H9 (cell line): ENCODE measurements around the gene NRP1. TPM values are rescaled to one million over a fixed set of nuclear protein-coding genes. Genes with fewer than 3 reads are reported as not detected.

Experiments
- DNase-seq: peaks from one replicate; pipeline ENCODE4 v3.0.0-alpha.2; 2017
- H2AFZ ChIP-seq: one replicate; pipeline ENCODE4 v1.6.1; 2013; ENCODE audit warnings: mild to moderate bottlenecking, low read length, control low read depth, moderate library complexity
- H2AK5ac ChIP-seq: 2 replicates; pipeline ENCODE4 v1.6.1; 2013; ENCODE audit warnings: low read length, control low read depth, mixed read lengths; ENCODE audit not compliant: insufficient read length
- H2BK120ac ChIP-seq: one replicate; pipeline ENCODE4 v1.6.1; 2013; ENCODE audit warnings: low read depth, mild to moderate bottlenecking, low read length, control low read depth, inconsistent platforms; ENCODE audit not compliant: poor library complexity, severe bottlenecking
- H2BK12ac ChIP-seq: 2 replicates; pipeline ENCODE4 v1.6.1; 2013; ENCODE audit warnings: low read length, control low read depth, mixed read lengths, low read depth; ENCODE audit not compliant: insufficient read length
- H2BK15ac ChIP-seq: 2 replicates; pipeline ENCODE4 v1.6.1; 2013; ENCODE audit warnings: low read depth, low read length, control low read depth
- H2BK20ac ChIP-seq: one replicate; pipeline ENCODE4 v1.6.1; 2013; ENCODE audit warnings: low read depth, mild to moderate bottlenecking, low read length, control low read depth, inconsistent platforms; ENCODE audit not compliant: poor library complexity, severe bottlenecking
- H2BK5ac ChIP-seq: 2 replicates; pipeline ENCODE4 v1.6.1; 2013; ENCODE audit warnings: low read length, control low read depth, mixed read lengths; ENCODE audit not compliant: insufficient read length
- H3K14ac ChIP-seq: 2 replicates; pipeline ENCODE4 v1.6.1; 2013; ENCODE audit warnings: low read length, control low read depth; ENCODE audit not compliant: insufficient read depth
- H3K18ac ChIP-seq: 2 replicates; pipeline ENCODE4 v1.6.1; 2013; ENCODE audit warnings: low read depth, mild to moderate bottlenecking, mixed read lengths, low read length, control low read depth; ENCODE audit not compliant: insufficient read length
- H3K23ac ChIP-seq: 2 replicates; pipeline ENCODE4 v1.6.1; 2013; ENCODE audit warnings: low read length, control low read depth, mixed read lengths, low read depth; ENCODE audit not compliant: insufficient read length
- H3K23me2 ChIP-seq: 2 replicates; pipeline ENCODE4 v1.6.1; 2013; ENCODE audit warnings: low read depth, mild to moderate bottlenecking, mixed read lengths, low read length, control low read depth; ENCODE audit not compliant: insufficient read length, poor library complexity, severe bottlenecking
- H3K27ac ChIP-seq: 2 replicates; pipeline ENCODE4 v1.5.1; 2013; ENCODE audit warnings: low read length, control low read depth, mixed read lengths, low read depth; ENCODE audit not compliant: insufficient read length
- H3K27me3 ChIP-seq: 2 replicates; pipeline ENCODE4 v1.6.1; 2013; ENCODE audit warnings: low read length, control low read depth, inconsistent platforms; ENCODE audit not compliant: insufficient read depth
- H3K4ac ChIP-seq: 2 replicates; pipeline ENCODE4 v1.6.1; 2013; ENCODE audit warnings: low read depth, mild to moderate bottlenecking, control low read depth, inconsistent platforms, low read length, moderate library complexity
- H3K4me1 ChIP-seq: 2 replicates; pipeline ENCODE4 v1.6.1; 2013; ENCODE audit warnings: low read length, control low read depth, inconsistent platforms; ENCODE audit not compliant: insufficient read depth
- H3K4me2 ChIP-seq: 2 replicates; pipeline ENCODE4 v1.6.1; 2013; ENCODE audit warnings: low read length, control low read depth, mixed read lengths; ENCODE audit not compliant: insufficient read length, insufficient read depth
- H3K56ac ChIP-seq: 2 replicates; pipeline ENCODE4 v1.6.1; 2013; ENCODE audit warnings: low read depth, mild to moderate bottlenecking, mixed read lengths, low read length, control low read depth; ENCODE audit not compliant: insufficient read length
- H3K79me1 ChIP-seq: 2 replicates; pipeline ENCODE4 v1.6.1; 2013; ENCODE audit warnings: low read depth, mild to moderate bottlenecking, moderate library complexity, low read length, control low read depth, inconsistent platforms; ENCODE audit not compliant: insufficient read depth, poor library complexity, severe bottlenecking
- H3K79me2 ChIP-seq: 2 replicates; pipeline ENCODE4 v1.6.1; 2013; ENCODE audit warnings: low read length, control low read depth, inconsistent platforms; ENCODE audit not compliant: insufficient read depth
- H3K9ac ChIP-seq: 2 replicates; pipeline ENCODE4 v1.6.1; 2013; ENCODE audit warnings: low read length, control low read depth, mixed read lengths; ENCODE audit not compliant: insufficient read length; ENCODE audit errors: extremely low read depth
- H3K9me3 ChIP-seq: one replicate; pipeline ENCODE4 v1.6.1; 2013; ENCODE audit warnings: low read depth, low read length, inconsistent platforms; ENCODE audit not compliant: control insufficient read depth
- H3T11ph ChIP-seq: one replicate; pipeline ENCODE4 v1.6.1; 2013; ENCODE audit warnings: mild to moderate bottlenecking, low read length, control low read depth, inconsistent platforms
- H4K20me1 ChIP-seq: one replicate; pipeline ENCODE4 v1.6.1; 2013; ENCODE audit not compliant: control insufficient read depth, insufficient read length, insufficient read depth
- H4K5ac ChIP-seq: 2 replicates; pipeline ENCODE4 v1.6.1; 2013; ENCODE audit warnings: low read depth, mild to moderate bottlenecking, mixed read lengths, low read length, control low read depth; ENCODE audit not compliant: insufficient read length
- H4K8ac ChIP-seq: replicated peaks from 2 replicates; pipeline ENCODE4 v1.6.1; 2013; ENCODE audit warnings: low read length, control low read depth, mixed read lengths, low read depth; ENCODE audit not compliant: insufficient read length
- H4K91ac ChIP-seq: 2 replicates; pipeline ENCODE4 v1.6.1; 2013; ENCODE audit warnings: low read depth, mild to moderate bottlenecking, moderate library complexity, mixed read lengths, low read length, control low read depth; ENCODE audit not compliant: insufficient read length
- H3K27ac Mint-ChIP-seq, 3 experiments: 2 replicates in 2 of 3; 3 replicates in 1 of 3; pipeline ENCODE4 v1.8.0; 2020 to 2021; ENCODE audit warnings: mixed read lengths in 3 of 3, mild to moderate bottlenecking in 1 of 3, moderate library complexity in 1 of 3
- H3K27me3 Mint-ChIP-seq: 2 replicates; pipeline ENCODE4 v1.8.0; 2021; ENCODE audit warnings: low read depth, mild to moderate bottlenecking, moderate library complexity, mixed read lengths
- H3K36me3 Mint-ChIP-seq, 3 experiments: 2 replicates in 2 of 3; 3 replicates in 1 of 3; pipeline ENCODE4 v1.8.0; 2020 to 2021; ENCODE audit warnings: low read depth in 3 of 3, mixed read lengths in 3 of 3; ENCODE audit not compliant: insufficient read depth in 1 of 3
- H3K4me1 Mint-ChIP-seq, 2 experiments: 2 replicates each; pipeline ENCODE4 v1.8.0; 2020; ENCODE audit warnings: mixed read lengths in 2 of 2
- H3K4me3 Mint-ChIP-seq, 2 experiments: 2 replicates in 1 of 2; 3 replicates in 1 of 2; pipeline ENCODE4 v1.8.0; 2020 to 2021; ENCODE audit warnings: mild to moderate bottlenecking in 2 of 2, mixed read lengths in 2 of 2, moderate library complexity in 1 of 2
- H3K9me3 Mint-ChIP-seq, 2 experiments: 2 replicates in 1 of 2; 3 replicates in 1 of 2; pipeline ENCODE4 v1.8.0; 2020; ENCODE audit warnings: mild to moderate bottlenecking in 2 of 2, mixed read lengths in 2 of 2, moderate library complexity in 1 of 2
- WGBS: extraction: QIAGEN DNeasy Blood & Tissue Kit; methylation state at CpG from one replicate; pipeline ENCODE4 v1.1.7; 2013; ENCODE audit warnings: missing lambda C conversion rate, low lambda C conversion rate, mixed read lengths; ENCODE audit not compliant: insufficient read length; ENCODE audit errors: extremely low coverage; 5-methylcytosine and 5-hydroxymethylcytosine counted together
- total RNA-seq: library from RNA; stranded (reverse); gene quantifications from 2 replicates; pipeline ENCODE4 v1.2.1, GENCODE V29; 2021
- TF ChIP-seq, protein P1 (sequence below): fragments of 200-600 bp; sonication (generic); conservative IDR thresholded peaks from 3 replicates; pipeline ENCODE4 v1.8.0; 2021; ENCODE audit warnings: antibody characterized with exemption, mild to moderate bottlenecking

NRP1 gene
- total RNA-seq, 1 experiment from 2014 or later, result 4.6 TPM

DNA sequence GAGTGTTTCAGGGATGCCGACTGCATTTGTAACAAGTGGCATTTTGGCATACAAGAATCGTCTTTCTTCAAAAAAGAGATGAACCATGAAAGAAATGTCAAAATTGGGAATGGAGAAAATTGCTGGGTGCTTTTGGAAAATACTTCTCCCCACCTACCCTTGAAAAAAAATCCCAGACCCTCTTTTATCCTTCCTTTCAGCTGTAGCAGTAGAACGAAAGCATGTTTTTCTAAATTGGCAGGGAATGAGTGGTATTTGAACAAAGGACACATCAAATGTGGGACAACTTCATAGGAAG lies 187.5 kb downstream of the NRP1 start:
- TF ChIP-seq, protein P1, sequence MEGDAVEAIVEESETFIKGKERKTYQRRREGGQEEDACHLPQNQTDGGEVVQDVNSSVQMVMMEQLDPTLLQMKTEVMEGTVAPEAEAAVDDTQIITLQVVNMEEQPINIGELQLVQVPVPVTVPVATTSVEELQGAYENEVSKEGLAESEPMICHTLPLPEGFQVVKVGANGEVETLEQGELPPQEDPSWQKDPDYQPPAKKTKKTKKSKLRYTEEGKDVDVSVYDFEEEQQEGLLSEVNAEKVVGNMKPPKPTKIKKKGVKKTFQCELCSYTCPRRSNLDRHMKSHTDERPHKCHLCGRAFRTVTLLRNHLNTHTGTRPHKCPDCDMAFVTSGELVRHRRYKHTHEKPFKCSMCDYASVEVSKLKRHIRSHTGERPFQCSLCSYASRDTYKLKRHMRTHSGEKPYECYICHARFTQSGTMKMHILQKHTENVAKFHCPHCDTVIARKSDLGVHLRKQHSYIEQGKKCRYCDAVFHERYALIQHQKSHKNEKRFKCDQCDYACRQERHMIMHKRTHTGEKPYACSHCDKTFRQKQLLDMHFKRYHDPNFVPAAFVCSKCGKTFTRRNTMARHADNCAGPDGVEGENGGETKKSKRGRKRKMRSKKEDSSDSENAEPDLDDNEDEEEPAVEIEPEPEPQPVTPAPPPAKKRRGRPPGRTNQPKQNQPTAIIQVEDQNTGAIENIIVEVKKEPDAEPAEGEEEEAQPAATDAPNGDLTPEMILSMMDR, result no peak

More for the DNA sequence above, 187.5 kb downstream of the NRP1 start:
- H3K4me1 ChIP-seq, result no peaks in the 10 kb centered on the region
- no peak overlapping the region for H3K27ac ChIP-seq
- H4K91ac ChIP-seq, result no peak overlapping the region
- no peak overlapping the region for H3K14ac ChIP-seq
- DNase-seq, result no peak
- no peak overlapping the region for H2BK15ac ChIP-seq
- H3K79me1 ChIP-seq, result no peaks in the 10 kb centered on the region
- Mint-ChIP-seq H3K9me3 (peaks cover 4 to 12% of the 10 kb centered on the region in 2 experiments; a peak in 3 of 5 replicates), H3K4me1 (peaks cover 0 to 5% of the 10 kb centered on the region in 2 experiments; a peak in 1 of 4 replicates), H3K27ac (no peak overlapping the region), H3K36me3 (peaks cover 1 to 5% (median 3%) of the 10 kb centered on the region in 3 experiments; a peak in 6 of 7 replicates), H3K4me3 (no peak overlapping the region), H3K27me3 (no peaks in the 10 kb centered on the region; the same call in 1 of the 2 replicates)
- H4K8ac ChIP-seq, result no peak overlapping the region
- H2AK5ac ChIP-seq, result no peak overlapping the region
- no peak overlapping the region for H3K9ac ChIP-seq
- H2BK20ac ChIP-seq, result no peak overlapping the region
- H3K27me3 ChIP-seq, result no peaks in the 10 kb centered on the region
- H4K5ac ChIP-seq, result no peak overlapping the region
- H3K23ac ChIP-seq, result no peak overlapping the region
- no CpG with 5 or more reads among the region's 3 CpGs for WGBS
- no peaks in the 10 kb centered on the region for H3K79me2 ChIP-seq
- no peak overlapping the region for H3K56ac ChIP-seq
- no peaks in the 10 kb centered on the region for H3K9me3 ChIP-seq
- H3T11ph ChIP-seq, result no peak overlapping the region
- no peak overlapping the region for H2AFZ ChIP-seq
- no peak overlapping the region for H3K18ac ChIP-seq
- H3K23me2 ChIP-seq, result no peaks in the 10 kb centered on the region
- H2BK12ac ChIP-seq, result no peak overlapping the region
- no peak overlapping the region for H2BK120ac ChIP-seq
- H3K4ac ChIP-seq, result no peak overlapping the region
- no peaks in the 10 kb centered on the region for H4K20me1 ChIP-seq
- no peak overlapping the region for H3K4me2 ChIP-seq
- no peak overlapping the region for H2BK5ac ChIP-seq
